KMS-11 (cell line): Measurements from ENCODE around the gene IQGAP2.

Experiments used
- H2AFZ ChIP-seq: fragments of 200-600 bp; sonication (generic); 2 replicates; pipeline ENCODE4 v1.6.1; 2016; ENCODE audit warnings: antibody characterized with exemption, mixed run types, low read depth
- H3K27ac ChIP-seq: fragments of 200-600 bp; sonication (generic); 2 replicates; pipeline ENCODE4 v1.6.1; 2016; ENCODE audit warnings: mild to moderate bottlenecking, mixed run types
- H3K27me3 ChIP-seq: fragments of 200-600 bp; sonication (generic); 2 replicates; pipeline ENCODE4 v1.6.1; 2017; ENCODE audit warnings: mild to moderate bottlenecking, low read depth, mixed run types, moderate library complexity; ENCODE audit not compliant: insufficient read depth
- H3K36me3 ChIP-seq: fragments of 200-600 bp; sonication (generic); 2 replicates; pipeline ENCODE4 v1.6.1; 2017; ENCODE audit warnings: mild to moderate bottlenecking, mixed run types; ENCODE audit not compliant: insufficient read depth
- H3K4me1 ChIP-seq: fragments of 200-600 bp; sonication (generic); 2 replicates; pipeline ENCODE4 v1.6.1; 2016; ENCODE audit warnings: mild to moderate bottlenecking, low read depth, mixed run types; ENCODE audit not compliant: poor library complexity, severe bottlenecking
- H3K4me2 ChIP-seq: fragments of 200-600 bp; sonication (generic); 2 replicates; pipeline ENCODE4 v1.7.0; 2016; ENCODE audit warnings: mild to moderate bottlenecking, mixed run types
- H3K4me3 ChIP-seq: fragments of 200-600 bp; sonication (generic); IDR thresholded peaks from 2 replicates; pipeline ENCODE4 v1.6.1; 2017; ENCODE audit warnings: low read depth, low read length, mixed read lengths; ENCODE audit not compliant: insufficient read depth
- H3K79me2 ChIP-seq: fragments of 200-600 bp; sonication (generic); 2 replicates; pipeline ENCODE4 v1.6.1; 2016; ENCODE audit warnings: low read depth, mixed run types; ENCODE audit not compliant: insufficient read depth
- H3K9ac ChIP-seq: fragments of 200-600 bp; sonication (generic); 2 replicates; pipeline ENCODE4 v1.6.1; 2016; ENCODE audit warnings: mild to moderate bottlenecking, mixed run types
- H4K20me1 ChIP-seq: fragments of 200-600 bp; sonication (generic); 2 replicates; pipeline ENCODE4 v1.6.1; 2016; ENCODE audit warnings: mild to moderate bottlenecking, mixed run types; ENCODE audit not compliant: insufficient read depth
- TF ChIP-seq, protein P1 (sequence below): fragments of 200-600 bp; sonication (generic); conservative IDR thresholded peaks from 2 replicates; pipeline ENCODE4 v1.6.1; 2017; ENCODE audit warnings: low read depth, mild to moderate bottlenecking, antibody characterized with exemption, low read length, moderate library complexity, mixed read lengths

IQGAP2 gene

DNA sequence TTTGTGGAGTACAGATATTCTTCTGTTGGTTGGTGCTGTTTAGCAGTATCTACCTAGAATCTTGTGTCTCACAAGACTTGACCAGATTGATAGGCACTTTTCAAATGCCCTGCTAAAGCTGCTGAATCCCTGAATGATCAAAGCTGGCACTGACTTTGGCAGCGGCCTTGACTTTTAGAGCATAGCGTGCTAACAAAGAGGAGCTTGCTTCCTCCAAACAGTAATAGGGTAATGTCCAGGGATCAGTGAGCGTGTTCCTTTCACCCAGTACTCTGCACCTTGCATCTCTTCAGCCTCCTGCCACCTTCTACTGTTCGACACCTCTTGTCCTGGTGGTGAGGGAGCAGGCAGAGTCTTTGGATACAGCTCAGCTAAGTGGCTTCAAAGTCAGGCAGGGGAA lies 100.8 kb downstream of the IQGAP2 start:
- Histone ChIP-seq H3K9ac (no peak overlapping the region), H3K36me3 (no peaks in the 10 kb centered on the region), H3K79me2 (peaks cover 59% of the 10 kb centered on the region), H3K4me1 (peaks cover 2% of the 10 kb centered on the region), H3K27ac (no peak overlapping the region), H3K27me3 (no peaks in the 10 kb centered on the region), H4K20me1 (peaks cover 10% of the 10 kb centered on the region; the same call in 1 of the 2 replicates), H3K4me2 (no peak overlapping the region), H3K4me3 (no peak overlapping the region), H2AFZ (no peak overlapping the region)
- TF ChIP-seq, protein P1, sequence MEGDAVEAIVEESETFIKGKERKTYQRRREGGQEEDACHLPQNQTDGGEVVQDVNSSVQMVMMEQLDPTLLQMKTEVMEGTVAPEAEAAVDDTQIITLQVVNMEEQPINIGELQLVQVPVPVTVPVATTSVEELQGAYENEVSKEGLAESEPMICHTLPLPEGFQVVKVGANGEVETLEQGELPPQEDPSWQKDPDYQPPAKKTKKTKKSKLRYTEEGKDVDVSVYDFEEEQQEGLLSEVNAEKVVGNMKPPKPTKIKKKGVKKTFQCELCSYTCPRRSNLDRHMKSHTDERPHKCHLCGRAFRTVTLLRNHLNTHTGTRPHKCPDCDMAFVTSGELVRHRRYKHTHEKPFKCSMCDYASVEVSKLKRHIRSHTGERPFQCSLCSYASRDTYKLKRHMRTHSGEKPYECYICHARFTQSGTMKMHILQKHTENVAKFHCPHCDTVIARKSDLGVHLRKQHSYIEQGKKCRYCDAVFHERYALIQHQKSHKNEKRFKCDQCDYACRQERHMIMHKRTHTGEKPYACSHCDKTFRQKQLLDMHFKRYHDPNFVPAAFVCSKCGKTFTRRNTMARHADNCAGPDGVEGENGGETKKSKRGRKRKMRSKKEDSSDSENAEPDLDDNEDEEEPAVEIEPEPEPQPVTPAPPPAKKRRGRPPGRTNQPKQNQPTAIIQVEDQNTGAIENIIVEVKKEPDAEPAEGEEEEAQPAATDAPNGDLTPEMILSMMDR: no peak

DNA sequence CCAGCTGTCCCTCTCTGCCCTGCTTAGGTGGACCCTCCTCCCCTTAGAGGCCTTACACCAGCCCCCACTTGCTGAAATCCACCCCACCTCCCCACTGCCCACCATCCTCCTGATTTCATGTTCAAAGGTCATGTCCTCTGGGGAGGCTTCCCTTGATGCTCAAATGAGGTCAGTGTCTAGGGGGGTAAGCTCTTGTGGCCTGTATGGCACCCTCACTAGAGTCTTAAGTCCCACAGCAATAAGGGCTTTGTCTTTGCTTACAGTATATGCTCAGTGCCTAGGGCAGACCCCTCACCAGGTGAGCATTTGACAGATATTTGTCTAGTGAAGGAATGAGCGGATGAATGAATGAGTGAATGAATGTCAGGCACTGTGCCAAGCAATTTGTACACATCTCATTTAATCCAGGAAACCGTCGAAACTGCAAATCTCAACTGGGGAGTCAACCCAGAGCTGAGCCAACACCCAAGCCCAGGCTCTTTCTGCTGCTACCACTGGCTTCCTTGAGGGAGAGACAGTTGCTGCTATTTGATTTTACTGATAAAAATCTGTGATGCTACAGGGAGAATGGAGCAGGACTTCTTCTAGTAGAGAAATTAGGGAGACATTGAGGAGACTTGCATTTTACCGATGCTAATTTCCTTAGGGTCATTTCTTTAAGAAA lies 101.9 kb downstream of the IQGAP2 start:
- TF ChIP-seq, protein P1: no peak
- no peak overlapping the region for H2AFZ ChIP-seq
- H3K4me1 ChIP-seq: peaks cover 2% of the 10 kb centered on the region
- peaks cover 60% of the 10 kb centered on the region for H3K79me2 ChIP-seq
- no peaks in the 10 kb centered on the region for H3K27me3 ChIP-seq
- no peak overlapping the region for H3K9ac ChIP-seq
- H3K4me2 ChIP-seq: no peak overlapping the region
- no peak overlapping the region for H3K4me3 ChIP-seq
- H3K36me3 ChIP-seq: no peaks in the 10 kb centered on the region
- no peak overlapping the region for H3K27ac ChIP-seq
- 0 out of 2 replicates have a peak, but pooled peaks cover 10% of the 10 kb centered on the region for H4K20me1 ChIP-seq

GRCh38 chr5:76513476-76513875 lies 110.4 kb downstream of the IQGAP2 start:
- no peaks in the 10 kb centered on the region for H3K36me3 ChIP-seq
- TF ChIP-seq, protein P1: no peak
- H3K27ac ChIP-seq: no peak overlapping the region
- no peaks in the 10 kb centered on the region for H3K4me1 ChIP-seq
- no peak overlapping the region for H3K4me2 ChIP-seq
- H4K20me1 ChIP-seq: no peaks in the 10 kb centered on the region
- H3K4me3 ChIP-seq: no peak overlapping the region
- no peak overlapping the region for H2AFZ ChIP-seq
- H3K79me2 ChIP-seq: peaks cover 44% of the 10 kb centered on the region; the same call in 1 of the 2 replicates
- no peak overlapping the region for H3K9ac ChIP-seq
- no peaks in the 10 kb centered on the region for H3K27me3 ChIP-seq

- TF ChIP-seq, protein P1: no peak
Measured at GRCh38 chr5:76514292-76514691, 111.2 kb downstream of the IQGAP2 start.

More at GRCh38 chr5:76514292-76514691, 111.2 kb downstream of the IQGAP2 start:
- Histone ChIP-seq H3K27me3 (no peaks in the 10 kb centered on the region), H3K4me1 (no peaks in the 10 kb centered on the region), H3K4me2 (no peak overlapping the region), H3K27ac (no peak overlapping the region), H4K20me1 (no peaks in the 10 kb centered on the region), H3K4me3 (no peak overlapping the region), H3K36me3 (no peaks in the 10 kb centered on the region), H3K9ac (no peak overlapping the region), H2AFZ (no peak overlapping the region), H3K79me2 (peaks cover 40% of the 10 kb centered on the region; the same call in 1 of the 2 replicates)
